NCI-H128 (cell line): Measurements from ENCODE around the gene CENPH.
A peak's percentile ranks its signal among the peaks of the same experiment; 100 is the strongest.
"Not testable (repeated sequence)": the region's sequence is repeated elsewhere in the genome, so short reads cannot be mapped to it uniquely, and the experiment has no call there.

Experiments used
- DNase-seq: peaks from one replicate; lab custom pipeline; 2025; ENCODE audit not compliant: unreplicated experiment; lab: John Stamatoyannopoulos, UW

CENPH gene, protein sequence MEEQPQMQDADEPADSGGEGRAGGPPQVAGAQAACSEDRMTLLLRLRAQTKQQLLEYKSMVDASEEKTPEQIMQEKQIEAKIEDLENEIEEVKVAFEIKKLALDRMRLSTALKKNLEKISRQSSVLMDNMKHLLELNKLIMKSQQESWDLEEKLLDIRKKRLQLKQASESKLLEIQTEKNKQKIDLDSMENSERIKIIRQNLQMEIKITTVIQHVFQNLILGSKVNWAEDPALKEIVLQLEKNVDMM

DNA sequence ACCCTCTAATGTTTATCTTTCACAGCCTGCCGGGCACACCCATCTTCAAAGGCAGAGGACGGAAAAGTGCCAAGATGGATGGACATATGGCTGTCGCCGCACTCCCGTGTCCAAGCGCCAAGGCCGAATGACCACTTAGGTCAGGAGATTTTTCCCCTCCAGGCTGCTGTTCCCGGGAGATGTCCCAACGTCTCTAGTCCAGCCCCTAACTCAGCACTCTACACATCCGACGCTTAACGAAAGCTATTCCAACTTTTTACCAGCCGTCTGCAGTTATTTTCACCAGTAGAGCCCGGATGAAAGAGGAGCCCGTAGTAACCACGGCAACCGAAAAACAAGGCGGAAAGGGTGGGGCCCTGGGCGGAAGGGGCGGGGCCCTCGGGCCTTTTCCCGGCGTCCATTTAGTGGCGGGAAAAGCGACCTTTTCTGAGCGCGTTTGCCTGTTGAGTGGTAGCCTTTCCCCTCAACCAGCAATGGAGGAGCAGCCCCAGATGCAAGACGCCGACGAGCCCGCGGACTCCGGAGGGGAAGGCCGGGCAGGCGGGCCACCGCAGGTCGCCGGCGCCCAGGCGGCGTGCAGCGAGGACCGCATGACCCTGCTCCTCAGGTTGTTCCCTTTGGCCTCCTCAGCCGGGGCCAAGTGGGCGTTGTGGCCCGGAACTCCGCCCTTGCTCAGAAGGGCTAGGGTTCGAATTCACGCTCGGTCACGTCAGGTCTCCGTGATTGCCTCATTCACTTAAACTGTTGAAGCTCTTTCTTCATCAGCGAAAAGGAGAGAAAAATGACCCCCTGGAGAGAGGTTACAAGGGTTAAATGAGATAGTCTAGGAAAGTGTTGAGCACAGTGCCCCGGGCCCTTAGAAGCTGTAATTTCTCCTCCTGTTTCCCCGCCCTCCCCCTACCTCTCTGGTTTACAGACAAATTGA lies at the start of gene CENPH:
CENPH (plus strand) TSS at position 422 of the 925 bp plus-strand sequence; CDS start at position 474, 52 bp downstream.
- DNase-seq = peak; percentile 33

DNA sequence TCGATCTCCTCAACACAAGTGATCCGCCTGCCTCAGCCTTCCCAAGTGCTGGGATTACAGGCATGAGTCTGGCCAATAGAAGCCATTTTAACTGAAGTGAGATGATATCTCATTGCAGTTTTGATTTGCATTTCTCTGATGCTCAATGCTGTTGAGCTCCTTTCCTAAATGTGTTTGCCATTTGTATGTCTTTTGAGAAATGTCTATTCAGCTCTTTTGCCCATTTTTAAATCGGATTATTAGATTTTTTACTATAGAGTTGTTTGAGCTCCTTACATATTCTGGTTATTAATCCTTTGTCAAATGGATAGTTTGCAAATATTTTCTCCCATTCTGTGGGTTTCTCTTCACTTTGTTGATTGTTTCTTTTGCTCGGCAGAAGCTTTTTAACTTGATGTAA lies 49.1 kb upstream of the CENPH start:
- not testable (repeated sequence) for DNase-seq

DNA sequence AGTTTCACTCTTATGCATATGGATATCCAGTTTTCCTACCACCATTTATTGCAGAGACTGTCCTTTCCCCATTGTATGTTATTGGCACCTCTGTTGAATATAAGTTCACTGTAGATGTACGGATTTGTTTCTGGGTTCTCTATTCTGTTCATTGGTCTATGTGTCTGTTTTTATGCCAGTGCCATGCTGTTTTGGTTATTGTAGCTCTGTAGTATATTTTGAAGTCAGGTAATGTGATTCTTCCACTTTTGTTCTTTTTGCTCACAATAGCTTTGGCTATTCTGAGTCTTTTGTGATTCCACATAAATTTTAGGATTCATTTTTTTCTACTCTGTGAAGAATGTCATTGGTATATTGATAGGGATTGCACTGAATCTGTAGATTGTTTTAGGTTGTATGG lies 48.6 kb upstream of the CENPH start:
- DNase-seq = no peak

DNA sequence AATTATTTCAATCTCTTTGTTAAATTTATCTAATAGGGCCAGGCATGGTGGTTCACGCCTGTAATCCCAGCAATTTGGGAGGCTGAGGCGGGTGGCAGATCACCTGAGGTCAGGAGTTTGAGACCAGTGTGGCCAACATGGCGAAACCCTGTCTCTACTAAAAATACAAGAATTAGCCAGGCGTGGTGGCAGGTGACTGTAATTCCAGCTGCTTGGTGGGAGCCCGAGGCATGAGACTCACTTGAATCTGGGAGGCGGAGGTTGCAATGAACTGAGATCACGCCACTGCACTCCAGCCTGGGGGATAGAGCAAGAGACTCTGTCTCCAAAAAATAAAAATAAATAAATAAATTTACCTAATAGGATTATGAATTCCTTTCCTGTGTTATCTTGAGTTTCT lies 40.8 kb upstream of the CENPH start:
- not testable (repeated sequence) for DNase-seq

DNA sequence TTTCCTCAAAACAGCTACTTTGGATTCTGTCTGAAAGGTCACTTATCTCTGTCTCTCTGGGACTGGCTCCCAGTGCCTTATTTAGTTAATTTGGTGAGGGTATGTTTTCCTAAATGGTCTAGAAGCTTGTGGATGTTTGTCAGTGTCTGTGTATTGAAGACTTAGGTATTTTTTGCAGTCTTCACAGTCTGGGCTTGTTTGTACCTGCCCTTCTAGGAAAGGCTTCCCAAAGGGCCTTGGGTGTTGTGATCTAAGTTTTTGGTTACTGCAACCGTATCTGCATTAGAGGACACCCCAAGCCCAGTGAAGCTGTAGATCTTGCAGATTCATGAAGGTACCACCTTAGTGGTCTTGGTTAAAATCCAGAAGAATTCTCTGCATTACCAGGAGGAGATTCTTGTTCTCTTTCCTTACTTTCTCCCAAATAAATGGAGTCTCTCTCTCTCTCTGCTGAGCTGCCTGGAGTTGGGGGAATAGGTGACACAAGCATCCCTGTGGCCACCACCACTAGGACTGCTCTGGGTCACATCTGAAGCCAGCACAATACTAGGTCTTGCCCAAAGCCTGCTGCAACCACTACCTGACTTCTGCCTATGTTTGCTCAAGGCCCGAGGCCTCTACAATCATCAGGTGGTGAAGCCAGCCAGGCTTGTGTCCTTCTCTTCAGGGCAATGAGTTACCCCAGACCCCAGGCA lies 40.3 kb upstream of the CENPH start:
- DNase-seq = no peak

DNA sequence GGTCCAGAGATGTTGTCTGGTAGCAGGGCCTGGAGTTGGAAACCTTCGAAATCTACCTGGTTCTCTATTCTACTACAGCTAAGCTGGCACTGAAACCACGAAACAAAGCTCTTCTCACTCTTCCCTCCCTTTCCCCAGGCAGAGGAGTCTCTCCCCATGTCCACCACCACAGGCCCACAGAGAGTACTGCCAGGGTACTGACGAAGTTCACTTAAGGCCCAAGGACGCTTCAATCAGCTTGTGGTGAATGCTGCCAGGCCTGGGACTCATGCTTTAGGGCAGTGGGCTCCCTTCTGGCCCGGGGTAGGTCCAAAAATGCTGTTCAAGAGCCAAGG lies 39.7 kb upstream of the CENPH start:
- no peak for DNase-seq

DNA sequence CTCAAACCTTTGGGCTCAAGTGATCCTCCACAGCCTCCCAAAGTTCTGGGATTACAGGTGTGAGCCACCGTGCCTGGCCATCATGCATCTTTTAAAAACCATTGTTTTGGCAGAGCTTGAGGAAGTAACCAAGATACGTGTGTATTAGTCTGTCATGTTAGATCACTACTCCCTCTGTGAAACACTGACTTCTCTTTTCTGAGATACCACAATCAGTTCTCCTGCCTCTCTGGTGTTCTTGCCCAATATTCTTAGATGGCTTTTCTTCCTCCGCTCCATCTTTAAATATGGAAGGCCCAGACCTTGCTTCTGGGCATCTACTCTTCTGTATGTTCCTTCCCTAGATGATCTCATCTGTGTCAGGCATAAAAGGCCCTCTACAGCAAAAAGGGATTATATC lies 36.7 kb upstream of the CENPH start:
- DNase-seq = no peak

DNA sequence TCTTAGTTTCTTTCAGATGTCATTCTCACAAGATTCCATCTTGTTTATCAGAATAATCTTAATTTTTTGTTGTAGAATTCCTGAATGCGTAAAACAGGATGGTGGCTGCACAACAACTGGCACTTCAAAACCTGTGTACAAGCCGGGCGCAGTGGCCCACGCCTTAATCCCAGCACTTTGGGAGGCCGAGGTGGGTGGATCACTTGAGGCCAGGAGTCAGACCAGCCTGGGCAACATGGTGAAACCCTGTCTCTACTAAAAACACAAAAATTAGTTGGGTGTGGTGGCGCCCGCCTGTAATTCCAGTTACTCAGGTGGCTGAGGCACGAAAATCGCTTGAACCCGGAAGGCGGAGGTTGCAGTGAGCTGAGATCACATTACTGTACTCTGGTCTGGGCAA lies 32.9 kb upstream of the CENPH start:
- DNase-seq = no peak

DNA sequence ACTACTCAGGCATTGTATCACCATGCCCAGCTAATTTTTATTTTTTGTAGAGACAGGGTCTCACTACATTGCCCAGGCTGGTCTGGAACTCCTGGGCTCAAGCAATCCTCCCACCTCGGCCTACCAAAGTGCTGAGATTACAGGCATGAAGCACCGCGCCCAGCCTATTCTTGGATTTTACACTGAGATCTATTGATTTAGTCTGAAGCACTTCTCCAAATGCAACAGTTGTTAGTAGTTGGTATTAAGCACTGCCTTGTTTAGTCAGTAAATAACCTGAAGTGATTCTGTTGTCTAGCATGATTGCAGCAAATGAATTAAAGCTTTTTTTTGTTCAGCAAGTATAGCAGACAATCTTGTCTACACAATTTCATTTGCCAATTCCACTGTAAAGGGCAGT lies 31.3 kb upstream of the CENPH start:
- DNase-seq = no peak

DNA sequence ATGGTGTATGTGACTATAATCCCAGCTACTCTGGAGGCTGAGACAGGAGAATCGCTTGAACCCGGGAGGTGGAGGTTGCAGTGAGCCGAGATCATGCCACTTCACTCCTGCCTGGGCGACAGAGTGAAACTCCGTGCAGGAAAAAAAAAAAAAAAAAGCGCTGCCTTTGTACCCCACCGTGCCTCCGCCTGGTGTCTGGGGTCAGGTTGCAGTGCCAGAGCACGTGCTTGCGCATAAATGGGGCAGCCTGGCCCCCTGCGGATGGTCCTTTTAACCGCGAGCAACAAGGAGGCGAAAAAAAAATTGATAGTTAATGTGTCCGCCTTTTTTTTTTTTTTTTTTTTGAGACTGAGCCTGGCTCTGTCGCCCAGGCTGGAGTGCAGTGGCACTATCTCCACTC lies 28.7 kb upstream of the CENPH start:
- no peak for DNase-seq

DNA sequence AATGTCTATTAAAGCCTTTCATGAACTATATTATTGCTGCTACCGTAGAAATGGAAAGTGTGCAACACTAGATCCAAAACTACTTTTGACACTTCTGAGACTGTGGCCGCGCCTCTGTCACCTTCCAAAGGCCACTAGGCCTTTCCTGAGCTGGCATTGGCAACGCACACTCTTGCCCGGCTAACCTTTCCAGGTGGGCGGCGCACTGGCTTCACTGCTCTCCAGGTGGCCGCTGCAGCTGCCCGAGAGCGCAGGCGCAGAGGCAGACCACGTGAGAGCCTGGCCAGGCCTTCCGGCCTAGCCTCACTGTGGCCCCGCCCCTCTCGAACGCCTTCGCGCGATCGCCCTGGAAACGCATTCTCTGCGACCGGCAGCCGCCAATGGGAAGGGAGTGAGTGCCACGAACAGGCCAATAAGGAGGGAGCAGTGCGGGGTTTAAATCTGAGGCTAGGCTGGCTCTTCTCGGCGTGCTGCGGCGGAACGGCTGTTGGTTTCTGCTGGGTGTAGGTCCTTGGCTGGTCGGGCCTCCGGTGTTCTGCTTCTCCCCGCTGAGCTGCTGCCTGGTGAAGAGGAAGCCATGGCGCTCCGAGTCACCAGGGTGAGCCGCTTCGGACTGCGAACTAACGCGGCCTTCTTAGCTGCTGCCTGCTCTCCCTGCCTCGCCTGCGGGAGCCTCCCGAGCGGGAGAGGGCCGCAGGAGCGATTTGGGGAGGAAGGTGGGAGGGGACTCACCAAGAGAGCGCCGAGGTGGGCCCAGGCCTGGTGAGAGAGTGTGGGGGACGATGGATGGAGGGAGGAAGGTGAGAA lies 22.5 kb upstream of the CENPH start, which contains the start of gene CCNB1:
CCNB1 (plus strand) TSS at position 465 of the 807 bp plus-strand sequence; CDS start at position 578, 113 bp downstream.
- peak; percentile 88 for DNase-seq

DNA sequence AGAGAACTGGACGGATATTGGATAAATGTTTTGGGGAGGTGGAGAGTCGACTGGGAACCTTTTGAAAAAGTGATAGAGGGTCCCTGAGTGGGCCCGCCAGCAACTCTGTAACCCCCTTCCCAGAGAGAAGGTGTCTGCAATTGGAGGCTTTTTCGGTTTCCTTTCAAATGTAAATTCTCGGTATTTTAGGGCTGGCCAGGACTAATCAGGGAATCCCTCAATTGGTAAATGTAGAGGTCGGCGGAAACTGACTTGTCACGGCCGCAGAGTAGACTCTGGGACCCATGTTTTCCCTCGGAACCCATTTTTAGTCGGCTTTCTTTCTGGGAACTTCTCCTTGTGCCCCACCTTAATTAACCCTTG lies 21.9 kb upstream of the CENPH start:
- DNase-seq = no peak

DNA sequence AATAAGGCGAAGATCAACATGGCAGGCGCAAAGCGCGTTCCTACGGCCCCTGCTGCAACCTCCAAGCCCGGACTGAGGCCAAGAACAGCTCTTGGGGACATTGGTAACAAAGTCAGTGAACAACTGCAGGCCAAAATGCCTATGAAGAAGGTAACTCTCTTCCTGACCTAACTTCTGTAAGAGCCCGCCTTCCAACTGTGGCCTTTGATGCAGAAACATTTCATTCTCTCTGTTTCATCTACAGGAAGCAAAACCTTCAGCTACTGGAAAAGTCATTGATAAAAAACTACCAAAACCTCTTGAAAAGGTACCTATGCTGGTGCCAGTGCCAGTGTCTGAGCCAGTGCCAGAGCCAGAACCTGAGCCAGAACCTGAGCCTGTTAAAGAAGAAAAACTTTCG lies 21.5 kb upstream of the CENPH start:
- DNase-seq = no peak

DNA sequence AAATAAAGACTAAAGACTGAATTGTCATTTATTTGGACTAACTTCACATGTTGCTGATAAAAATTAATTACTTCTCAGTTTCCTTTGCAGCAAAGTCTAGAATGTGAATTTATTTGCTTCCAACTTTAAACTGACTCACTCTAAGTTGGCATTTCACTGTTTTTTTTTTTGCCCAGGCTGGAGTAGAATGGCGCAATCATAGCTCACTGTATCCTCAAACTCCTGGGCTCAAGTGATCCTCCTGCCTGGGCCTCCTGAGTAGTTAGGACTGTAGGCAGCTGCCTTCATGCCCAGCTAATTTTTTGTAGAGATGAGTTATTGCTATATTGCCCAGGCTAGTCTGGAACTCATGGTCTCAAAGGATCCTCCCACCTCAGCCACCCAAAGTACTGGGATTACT lies 18.9 kb upstream of the CENPH start:
- no peak for DNase-seq

DNA sequence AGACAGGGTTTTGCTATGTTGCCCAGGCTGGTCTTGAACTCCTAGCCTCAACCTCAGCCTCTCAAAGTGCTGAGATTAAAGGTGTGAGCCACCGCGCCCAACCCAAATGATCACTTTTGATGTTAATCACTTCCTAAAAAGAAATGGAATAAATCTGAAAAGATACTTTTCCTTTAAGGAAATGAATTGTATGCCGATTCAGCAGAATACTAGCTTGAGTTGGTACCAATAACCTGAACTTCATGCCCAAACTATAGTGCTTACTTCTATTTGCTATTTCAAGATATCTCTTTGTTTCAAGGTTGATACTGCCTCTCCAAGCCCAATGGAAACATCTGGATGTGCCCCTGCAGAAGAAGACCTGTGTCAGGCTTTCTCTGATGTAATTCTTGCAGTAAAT lies 18.4 kb upstream of the CENPH start:
- no peak for DNase-seq

DNA sequence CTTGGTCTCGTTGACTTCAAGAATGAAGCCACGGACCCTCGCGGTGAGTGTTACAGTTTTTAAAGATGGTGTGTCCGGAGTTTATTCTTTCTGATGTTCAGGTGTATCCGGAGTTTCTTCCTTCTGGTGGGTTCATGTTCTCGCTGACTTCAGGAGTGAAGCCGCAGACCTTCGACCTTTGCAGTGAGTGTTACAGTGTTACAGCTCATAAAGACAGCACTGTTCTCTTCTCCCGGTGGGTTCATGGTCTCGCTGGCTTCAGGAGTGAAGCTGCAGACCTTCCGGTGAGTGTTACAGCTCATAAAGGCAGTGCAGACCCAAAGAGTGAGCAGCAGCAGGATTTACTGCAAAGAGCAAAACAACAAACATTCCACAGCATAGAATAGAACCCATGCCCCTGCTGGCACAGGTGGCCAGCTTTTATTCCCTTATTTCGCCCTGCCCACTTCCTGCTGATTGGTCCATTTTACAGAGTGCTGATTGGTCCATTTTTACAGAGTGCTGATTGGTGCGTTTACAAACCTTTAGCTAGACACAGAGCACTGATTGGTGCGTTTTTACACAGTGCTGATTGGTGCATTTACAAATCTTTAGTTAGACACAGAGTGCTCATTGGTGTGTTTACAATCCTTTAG lies 7.6 kb upstream of the CENPH start:
- not testable (repeated sequence) for DNase-seq

DNA sequence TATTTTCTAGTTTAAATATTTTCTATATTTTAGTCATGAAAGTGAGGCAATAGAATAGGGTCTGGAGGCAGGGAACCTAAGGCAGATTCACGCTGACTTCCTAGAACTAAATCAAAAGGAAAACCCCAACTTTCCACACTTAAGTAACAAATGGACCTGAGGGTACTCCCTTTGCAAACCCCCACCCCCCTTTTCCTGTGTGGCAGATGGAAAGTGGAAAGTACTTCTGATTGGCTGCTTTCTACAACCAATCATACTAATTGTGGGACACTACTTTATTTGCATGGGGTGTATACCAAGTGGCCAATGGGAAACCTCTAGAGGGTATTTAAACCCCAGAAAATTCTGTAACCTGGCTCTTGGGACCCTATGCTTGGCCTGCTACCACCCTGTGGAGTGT lies 4.8 kb upstream of the CENPH start:
- no peak for DNase-seq

DNA sequence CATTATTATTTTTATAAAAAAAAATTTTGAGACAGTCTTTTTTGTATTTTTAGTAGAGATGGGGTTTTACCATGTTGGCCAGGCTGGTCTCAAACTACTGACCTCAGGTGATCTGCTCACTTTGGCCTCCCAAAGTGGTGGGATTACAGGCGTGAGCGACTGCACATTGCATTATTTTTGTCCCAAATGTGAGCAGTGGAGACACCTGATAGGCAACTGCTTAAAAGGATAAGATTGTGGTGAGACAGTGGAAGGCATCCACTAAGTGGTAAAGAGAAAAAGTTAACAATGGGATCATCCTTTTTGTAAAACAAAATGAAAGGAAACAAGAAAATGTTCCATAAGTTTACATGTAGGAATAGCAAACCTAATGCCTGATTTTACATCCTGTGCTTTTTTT lies 2.0 kb upstream of the CENPH start:
- no peak for DNase-seq

DNA sequence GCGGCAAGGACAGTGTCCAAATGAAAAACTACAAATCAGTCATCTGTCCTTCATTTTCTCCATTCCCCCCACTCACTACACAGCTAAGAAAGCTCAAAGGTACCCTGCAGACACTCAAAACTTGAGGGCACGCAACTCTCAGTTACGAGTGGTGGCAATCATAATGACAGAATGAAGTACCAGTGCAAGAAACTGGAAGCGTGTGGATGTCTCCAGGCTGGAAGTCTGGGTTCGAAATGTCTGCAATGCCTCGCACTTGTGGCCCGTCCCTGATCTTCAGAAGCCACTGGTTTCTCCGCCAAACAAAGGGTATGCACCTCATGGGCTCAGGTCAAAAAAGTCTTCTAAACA lies 597 bp upstream of the CENPH start:
- no peak for DNase-seq

DNA sequence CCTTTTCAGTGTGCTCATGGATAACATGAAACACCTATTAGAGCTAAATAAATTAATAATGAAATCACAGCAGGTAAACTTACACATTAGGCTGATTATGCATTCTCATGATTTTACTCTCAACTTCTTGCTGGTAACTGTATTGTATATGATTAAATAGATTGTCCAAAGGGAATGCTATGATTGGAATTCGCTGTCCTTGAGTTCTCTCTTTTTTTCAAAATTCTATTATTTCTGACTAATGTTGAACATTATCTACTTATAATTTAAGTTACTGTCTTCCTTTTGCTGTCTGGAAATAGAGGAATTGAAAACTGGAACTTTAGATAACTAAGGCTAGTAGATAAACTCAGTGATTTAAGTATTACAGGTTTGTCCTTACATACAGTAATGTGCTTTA lies 13.1 kb downstream of the CENPH start:
- DNase-seq = no peak
